ENCODE results near the gene ROBO2.

The ROBO2 gene

DNA sequence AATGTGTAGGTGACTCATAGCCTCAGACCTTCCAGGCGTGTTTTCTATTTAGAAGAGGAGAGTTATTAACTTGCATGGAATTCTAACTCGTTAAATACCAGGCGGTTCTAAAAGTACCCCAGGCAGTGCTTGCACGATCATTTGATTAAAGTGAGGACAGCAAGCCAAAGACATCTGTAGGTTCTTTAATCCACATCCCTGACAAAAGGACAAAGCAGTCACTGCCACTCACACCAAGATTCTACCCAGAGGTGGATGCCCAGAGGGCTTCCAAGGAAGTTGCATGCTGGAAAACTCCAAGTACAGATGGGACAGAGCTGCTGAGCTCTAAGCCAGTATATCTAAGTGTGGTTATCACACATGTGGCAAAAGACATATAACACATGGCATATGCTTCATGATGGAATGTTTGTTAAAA, 372.1 kb downstream of the ROBO2 start:
- Histone ChIP-seq H3K27me3 (ENCODE audit: insufficient read depth, low read depth) (no peaks in the 10 kb centered on the region), H4K20me1 (ENCODE audit: insufficient read depth) (no peaks in the 10 kb centered on the region), H3K4me1 (ENCODE audit: low read depth, poor library complexity, severe bottlenecking) (no peaks in the 10 kb centered on the region), H3K36me3 (ENCODE audit: insufficient read depth) (no peaks in the 10 kb centered on the region), H3K79me2 (ENCODE audit: insufficient read depth, low read depth) (no peaks in the 10 kb centered on the region), H3K27ac (no peak overlapping the region), H3K9ac (no peak overlapping the region), H3K4me2 (no peak overlapping the region), H2AFZ (ENCODE audit: low read depth) (no peak overlapping the region), H3K4me3 (IDR thresholded peaks at IDR 0.05; ENCODE audit: insufficient read depth, low read depth, low read length) (no peak overlapping the region)
- TF ChIP-seq, protein P1, sequence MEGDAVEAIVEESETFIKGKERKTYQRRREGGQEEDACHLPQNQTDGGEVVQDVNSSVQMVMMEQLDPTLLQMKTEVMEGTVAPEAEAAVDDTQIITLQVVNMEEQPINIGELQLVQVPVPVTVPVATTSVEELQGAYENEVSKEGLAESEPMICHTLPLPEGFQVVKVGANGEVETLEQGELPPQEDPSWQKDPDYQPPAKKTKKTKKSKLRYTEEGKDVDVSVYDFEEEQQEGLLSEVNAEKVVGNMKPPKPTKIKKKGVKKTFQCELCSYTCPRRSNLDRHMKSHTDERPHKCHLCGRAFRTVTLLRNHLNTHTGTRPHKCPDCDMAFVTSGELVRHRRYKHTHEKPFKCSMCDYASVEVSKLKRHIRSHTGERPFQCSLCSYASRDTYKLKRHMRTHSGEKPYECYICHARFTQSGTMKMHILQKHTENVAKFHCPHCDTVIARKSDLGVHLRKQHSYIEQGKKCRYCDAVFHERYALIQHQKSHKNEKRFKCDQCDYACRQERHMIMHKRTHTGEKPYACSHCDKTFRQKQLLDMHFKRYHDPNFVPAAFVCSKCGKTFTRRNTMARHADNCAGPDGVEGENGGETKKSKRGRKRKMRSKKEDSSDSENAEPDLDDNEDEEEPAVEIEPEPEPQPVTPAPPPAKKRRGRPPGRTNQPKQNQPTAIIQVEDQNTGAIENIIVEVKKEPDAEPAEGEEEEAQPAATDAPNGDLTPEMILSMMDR (conservative IDR thresholded peaks at IDR 0.05; ENCODE audit: low read depth, low read length): no peak

DNA sequence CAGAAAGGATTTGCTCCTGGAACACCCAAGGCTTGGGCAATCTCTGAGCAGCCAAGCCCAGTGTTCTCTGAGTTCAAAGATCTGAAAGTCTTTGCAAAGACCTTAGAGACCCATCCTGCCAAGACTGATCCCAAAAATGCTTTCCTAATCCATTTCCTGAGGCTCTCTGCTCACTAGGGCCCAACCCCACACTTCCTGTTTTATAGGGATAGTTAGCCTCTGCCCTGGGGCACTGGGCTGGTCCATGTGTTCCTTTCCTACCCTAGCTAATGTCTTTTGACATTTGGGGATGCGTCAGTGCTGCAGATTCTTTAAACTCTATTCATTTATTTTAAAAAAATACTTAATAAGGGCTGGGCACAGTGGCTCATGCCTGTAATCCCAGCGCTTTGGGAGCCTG, 372.7 kb downstream of the ROBO2 start:
- Histone ChIP-seq H3K36me3 (ENCODE audit: insufficient read depth) (no peaks in the 10 kb centered on the region), H3K79me2 (ENCODE audit: insufficient read depth, low read depth) (no peaks in the 10 kb centered on the region), H3K4me2 (no peak overlapping the region), H3K4me3 (IDR thresholded peaks at IDR 0.05; ENCODE audit: insufficient read depth, low read depth, low read length) (no peak overlapping the region), H4K20me1 (ENCODE audit: insufficient read depth) (no peaks in the 10 kb centered on the region), H3K27ac (no peak overlapping the region), H2AFZ (ENCODE audit: low read depth) (no peak overlapping the region), H3K27me3 (ENCODE audit: insufficient read depth, low read depth) (no peaks in the 10 kb centered on the region), H3K4me1 (ENCODE audit: low read depth, poor library complexity, severe bottlenecking) (no peaks in the 10 kb centered on the region), H3K9ac (no peak overlapping the region)
- TF ChIP-seq, protein P1 (conservative IDR thresholded peaks at IDR 0.05; ENCODE audit: low read depth, low read length): no peak

DNA sequence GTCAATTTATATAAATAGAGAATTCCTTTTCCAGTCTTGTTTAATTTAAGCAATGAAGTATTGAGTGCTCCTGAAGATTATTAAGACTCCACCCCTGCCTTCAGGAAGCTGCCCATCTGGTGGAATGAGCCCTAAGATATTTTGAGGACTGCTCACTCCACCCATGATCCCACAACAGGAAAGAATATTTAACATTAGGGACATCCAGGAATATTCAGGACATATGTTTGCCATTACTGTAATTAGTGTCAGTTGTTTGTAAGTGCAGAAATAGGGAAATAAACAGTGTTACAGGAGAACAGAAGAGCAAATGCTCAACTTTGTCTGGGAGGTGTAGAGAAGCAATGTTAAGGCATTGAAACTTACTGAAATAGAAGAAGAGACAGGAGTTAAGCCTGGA, 375.0 kb downstream of the ROBO2 start:
- Histone ChIP-seq H3K36me3 (ENCODE audit: insufficient read depth) (no peaks in the 10 kb centered on the region), H2AFZ (ENCODE audit: low read depth) (no peak overlapping the region), H3K4me2 (no peak overlapping the region), H3K9ac (no peak overlapping the region), H3K4me3 (IDR thresholded peaks at IDR 0.05; ENCODE audit: insufficient read depth, low read depth, low read length) (no peak overlapping the region), H4K20me1 (ENCODE audit: insufficient read depth) (no peaks in the 10 kb centered on the region), H3K4me1 (ENCODE audit: low read depth, poor library complexity, severe bottlenecking) (no peaks in the 10 kb centered on the region), H3K79me2 (ENCODE audit: insufficient read depth, low read depth) (no peaks in the 10 kb centered on the region), H3K27ac (no peak overlapping the region), H3K27me3 (ENCODE audit: insufficient read depth, low read depth) (no peaks in the 10 kb centered on the region)
- TF ChIP-seq, protein P1 (conservative IDR thresholded peaks at IDR 0.05; ENCODE audit: low read depth, low read length): no peak

DNA sequence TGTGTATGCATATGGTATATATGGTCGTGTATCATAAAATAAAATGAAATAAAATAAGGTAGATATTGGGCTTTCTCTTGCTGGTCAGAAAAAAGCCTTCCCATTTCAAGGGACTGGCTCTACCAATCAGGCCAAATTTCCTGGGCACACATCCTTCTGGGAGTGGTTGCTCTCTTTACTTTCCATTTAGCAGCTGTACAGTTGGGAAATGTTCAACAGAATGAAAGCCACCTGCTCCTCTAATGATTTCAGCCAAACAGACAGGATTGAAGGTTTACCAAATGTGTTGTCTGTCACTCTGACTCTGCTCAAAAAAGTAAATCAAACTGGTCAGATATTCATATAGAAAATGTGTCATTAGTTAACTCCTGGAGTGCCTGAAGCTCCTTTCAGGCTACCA, 380.4 kb downstream of the ROBO2 start:
- H3K27me3 ChIP-seq (ENCODE audit: insufficient read depth, low read depth): no peaks in the 10 kb centered on the region
- H3K36me3 ChIP-seq (ENCODE audit: insufficient read depth): no peaks in the 10 kb centered on the region
- no peak overlapping the region for H3K9ac ChIP-seq
- no peaks in the 10 kb centered on the region for H4K20me1 ChIP-seq (ENCODE audit: insufficient read depth)
- H3K27ac ChIP-seq: no peak overlapping the region
- no peak overlapping the region for H2AFZ ChIP-seq (ENCODE audit: low read depth)
- H3K79me2 ChIP-seq (ENCODE audit: insufficient read depth, low read depth): no peaks in the 10 kb centered on the region
- H3K4me2 ChIP-seq: no peak overlapping the region
- no peaks in the 10 kb centered on the region for H3K4me1 ChIP-seq (ENCODE audit: low read depth, poor library complexity, severe bottlenecking)
- TF ChIP-seq, protein P1 (conservative IDR thresholded peaks at IDR 0.05; ENCODE audit: low read depth, low read length): no peak
- H3K4me3 ChIP-seq (IDR thresholded peaks at IDR 0.05; ENCODE audit: insufficient read depth, low read depth, low read length): no peak overlapping the region
